ENCODE results near the gene SIAH3.
A peak's percentile ranks its signal among the peaks of the same experiment; 100 is the strongest.
"Not testable (repeated sequence)": the region's sequence is repeated elsewhere in the genome, so short reads cannot be mapped to it uniquely, and the experiment has no call there.

The SIAH3 gene

DNA sequence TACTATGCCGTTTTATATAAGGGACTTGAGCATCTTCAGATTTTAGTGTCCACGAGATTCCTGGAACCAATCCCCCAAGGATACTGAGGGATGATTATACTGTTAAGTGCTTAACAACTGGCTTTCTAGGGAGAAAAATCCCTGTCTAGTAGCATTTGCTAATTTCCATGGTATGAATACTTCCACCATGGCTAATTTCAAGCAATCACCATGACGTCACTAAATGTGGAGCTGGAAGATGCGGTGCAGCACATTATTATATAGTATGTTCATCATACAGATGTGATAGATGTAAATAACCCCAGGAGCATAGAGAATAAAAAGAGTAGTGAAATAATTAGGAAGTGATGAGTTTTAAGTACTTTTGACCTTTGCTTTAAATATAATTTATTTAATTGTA is 72.7 kb downstream of the SIAH3 start:
- DNase-seq = no peak

DNA sequence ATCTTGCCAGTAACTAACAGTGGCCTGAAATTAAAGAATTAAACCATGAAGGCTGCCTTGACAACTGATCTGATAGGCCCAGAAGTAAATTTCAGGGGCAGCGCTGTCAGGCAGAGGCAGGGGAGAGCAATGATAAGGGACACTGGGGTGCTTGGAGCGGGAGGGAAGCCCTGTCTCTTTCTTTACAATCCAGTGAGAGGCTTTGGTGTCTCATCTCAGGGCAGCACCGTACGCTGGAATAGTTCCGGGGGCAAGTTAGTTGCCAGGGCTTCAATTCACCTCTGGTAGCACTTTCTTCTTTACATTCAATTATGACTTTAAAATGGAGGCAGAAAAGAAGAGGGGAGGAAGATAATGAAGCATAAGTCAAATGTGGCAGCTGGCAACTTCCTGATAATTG is 74.8 kb downstream of the SIAH3 start:
- DNase-seq = no peak

DNA sequence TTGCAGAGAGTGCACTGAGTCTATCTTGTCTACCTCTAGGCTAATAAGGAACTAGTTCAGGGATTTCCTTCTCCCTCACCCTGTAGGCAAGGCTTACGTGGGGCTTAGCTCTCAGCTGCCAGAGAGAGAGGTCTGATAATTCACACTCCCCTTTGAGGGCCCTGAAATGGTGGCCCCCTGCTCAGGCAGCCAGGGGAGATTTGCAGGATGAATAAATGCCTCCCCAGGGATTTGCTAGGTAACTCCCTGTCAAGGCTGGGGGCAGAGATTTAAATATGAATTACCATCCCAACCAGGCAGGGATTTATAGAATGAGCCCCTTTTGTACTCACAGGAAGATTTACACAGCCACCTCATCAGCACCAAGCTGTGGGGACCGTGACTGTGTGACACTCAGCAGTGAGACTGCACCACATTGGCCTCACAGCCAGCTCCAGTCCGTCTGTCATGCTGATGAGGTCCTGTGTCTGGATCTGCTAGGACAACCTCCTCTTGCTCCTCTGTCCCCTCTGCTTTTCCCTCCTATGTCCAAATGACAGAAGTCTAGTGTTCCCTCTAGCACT is 76.1 kb downstream of the SIAH3 start:
- DNase-seq = no peak

DNA sequence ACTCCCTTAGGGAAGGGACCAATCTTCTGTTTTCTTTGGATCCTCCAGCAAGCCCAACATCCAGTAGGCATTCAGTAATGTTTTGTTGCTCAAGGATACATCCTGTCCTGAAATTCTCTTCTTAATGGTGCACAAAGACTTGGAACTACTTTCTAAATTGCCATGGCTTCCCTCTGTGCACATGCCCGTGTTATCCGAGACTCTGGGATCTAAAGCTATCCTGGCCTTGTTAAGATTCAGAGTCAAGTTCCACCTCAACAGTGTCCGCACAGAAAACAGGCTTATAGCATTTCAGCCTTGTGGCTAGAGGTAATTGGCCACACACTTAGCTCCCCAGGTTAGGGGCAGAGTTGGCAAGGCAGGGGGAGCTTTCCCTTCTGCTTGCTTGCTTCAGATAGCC is 77.6 kb downstream of the SIAH3 start:
- no peak for DNase-seq

DNA sequence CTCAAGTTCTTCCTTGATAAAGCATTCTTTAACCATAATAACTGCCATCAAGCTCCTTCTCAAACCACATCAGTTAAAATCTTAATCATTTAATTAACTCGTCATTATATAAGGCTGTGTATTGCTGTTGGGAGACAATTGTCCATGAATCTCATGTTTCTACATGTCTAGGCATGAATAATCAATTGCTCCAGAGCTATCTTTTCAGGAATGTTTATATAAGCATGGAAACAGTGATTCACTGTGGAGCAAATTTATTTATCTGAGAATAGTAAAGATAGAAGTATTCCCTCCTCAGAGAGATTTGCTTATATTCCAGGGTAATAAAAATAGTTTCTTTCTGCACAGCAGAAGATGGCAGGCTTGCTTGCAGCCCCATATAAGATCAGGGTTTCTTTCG is 78.3 kb downstream of the SIAH3 start:
- DNase-seq = peak; percentile 11

- DNase-seq = no peak
Measured at GRCh38 chr13:45770886-45771285, 80.7 kb downstream of the SIAH3 start.

DNA sequence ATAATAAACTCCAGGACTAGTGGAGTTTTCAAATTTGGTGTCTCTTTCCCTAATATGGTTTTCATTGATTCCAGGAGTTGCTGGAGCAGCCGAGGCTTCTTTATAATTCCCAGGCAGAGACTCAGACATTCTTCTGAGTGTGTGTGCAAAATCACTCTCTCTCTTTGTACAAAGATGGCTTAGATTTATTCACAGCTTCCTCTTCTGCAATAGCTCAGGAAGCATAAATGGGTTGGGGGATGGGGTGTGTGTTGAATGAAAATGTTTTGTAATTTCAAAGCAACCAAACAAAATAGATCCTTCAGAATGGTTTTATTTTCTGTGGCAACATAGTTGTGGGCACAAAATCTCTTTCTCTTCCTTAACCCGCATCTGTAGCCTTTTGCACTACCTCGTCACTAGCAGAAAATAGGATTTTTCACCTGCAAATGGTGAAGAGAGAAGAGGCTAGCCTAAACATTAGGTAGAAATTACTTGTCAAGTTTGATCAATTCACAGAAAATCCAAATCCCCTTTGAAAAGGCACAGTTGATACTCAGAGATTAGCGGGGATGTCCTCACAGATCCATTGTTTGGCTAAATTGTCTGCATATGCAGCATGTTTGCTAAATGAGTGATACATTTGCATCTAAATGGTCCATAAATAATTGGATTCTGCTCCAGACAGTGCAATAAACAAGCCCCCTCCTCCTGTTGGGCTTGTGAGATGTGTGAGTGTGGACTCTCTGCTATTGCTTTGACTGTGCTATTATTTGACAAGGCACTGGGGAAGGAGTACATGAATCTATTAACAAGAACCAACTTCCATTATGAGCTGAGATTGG is 82.7 kb downstream of the SIAH3 start:
- DNase-seq = no peak

- DNase-seq = no peak
Measured at GRCh38 chr13:45765464-45765863, 86.1 kb downstream of the SIAH3 start.

- no peak for DNase-seq
Measured at GRCh38 chr13:45763419-45763818, 88.1 kb downstream of the SIAH3 start.

DNA sequence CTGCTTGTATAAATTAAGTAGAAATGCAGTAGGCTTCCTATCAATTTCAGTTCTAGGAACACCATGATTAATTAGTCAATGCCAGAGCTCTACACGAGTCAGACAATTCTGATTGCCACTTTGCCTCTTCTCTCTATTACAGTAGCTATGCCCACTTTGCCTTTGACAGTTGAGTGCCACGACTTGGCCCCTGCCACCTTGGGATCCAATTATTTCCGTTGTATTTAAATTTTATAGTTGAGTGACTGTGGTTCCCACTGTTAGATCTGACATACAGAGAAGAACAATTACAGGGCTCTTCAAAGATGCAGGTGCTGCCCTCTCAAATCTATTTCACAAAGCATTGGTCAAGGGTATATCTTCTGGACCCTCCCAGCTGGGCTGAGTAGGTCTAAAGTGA is 94.0 kb downstream of the SIAH3 start:
- DNase-seq = not testable (repeated sequence)

DNA sequence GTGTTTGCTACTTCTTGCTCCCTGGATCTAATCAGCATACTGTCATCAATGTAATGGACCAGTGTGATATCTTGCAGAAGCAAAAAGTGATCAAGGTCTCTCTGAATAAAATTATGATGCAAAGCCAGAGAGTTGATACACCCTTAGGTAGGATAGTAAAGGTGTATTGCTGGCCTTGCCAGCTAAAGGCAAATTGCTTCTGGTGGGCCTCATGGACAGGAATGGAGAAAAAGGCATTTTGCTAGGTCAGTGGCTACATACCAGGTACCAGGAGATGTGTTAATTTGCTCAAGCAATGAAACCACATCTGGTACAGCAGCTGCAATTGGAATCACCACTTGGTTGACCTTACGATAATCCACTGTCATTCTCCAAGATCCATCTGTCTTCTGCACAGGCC is 95.1 kb downstream of the SIAH3 start:
- DNase-seq = not testable (repeated sequence)

GRCh38 chr13:45752510-45752909 is 99.0 kb downstream of the SIAH3 start:
- no peak for DNase-seq

- DNase-seq = no peak
Measured at GRCh38 chr13:45751885-45752284, 99.7 kb downstream of the SIAH3 start.

- DNase-seq = no peak
Measured at GRCh38 chr13:45750566-45750965, 101.0 kb downstream of the SIAH3 start.

DNA sequence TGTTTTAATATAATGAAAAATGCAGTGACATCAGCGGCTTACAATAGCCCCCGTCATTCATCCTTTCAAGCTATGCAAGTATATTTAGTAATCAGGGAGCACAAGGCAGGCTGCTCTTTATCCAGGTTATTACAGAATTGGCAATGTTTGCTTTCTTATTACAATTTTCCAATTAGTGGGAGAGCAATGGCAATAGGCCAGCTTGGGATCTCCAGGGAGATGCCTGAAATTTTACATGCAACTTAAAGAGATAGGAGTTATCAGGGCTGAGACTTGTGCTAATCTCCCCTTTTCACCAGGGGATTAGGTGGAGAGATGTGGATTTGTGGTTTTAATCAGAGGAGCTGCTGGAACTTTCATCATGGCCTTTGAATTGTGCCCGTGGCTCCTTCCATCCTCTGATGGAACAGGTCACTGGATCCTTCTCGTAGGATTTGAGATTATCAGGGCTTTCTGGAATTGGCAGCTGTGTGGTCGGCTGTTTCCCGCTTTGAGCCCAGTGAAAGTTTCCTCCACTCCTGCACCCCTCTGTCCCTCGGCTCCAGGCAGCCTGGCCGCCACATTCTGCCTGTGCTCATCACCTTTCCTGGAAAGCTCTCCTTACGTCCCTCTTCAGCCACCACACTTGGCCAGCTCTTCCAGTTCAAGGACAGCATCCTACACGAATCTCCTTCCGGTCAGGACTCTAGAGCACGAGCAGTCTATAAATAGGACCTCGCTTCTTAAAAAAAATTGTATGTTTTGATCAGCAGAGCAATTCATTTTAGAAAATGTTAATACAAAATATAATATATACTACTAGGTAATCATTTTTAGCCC is 102.4 kb downstream of the SIAH3 start:
- no peak for DNase-seq

- DNase-seq = no peak
Measured at GRCh38 chr13:45747071-45747470, 104.5 kb downstream of the SIAH3 start.

- DNase-seq = no peak
Measured at GRCh38 chr13:45744979-45745378, 106.6 kb downstream of the SIAH3 start.

- no peak for DNase-seq
Measured at GRCh38 chr13:45742985-45743384, 108.6 kb downstream of the SIAH3 start.

- no peak for DNase-seq
Measured at GRCh38 chr13:45737571-45738017, 114.0 kb downstream of the SIAH3 start.

DNA sequence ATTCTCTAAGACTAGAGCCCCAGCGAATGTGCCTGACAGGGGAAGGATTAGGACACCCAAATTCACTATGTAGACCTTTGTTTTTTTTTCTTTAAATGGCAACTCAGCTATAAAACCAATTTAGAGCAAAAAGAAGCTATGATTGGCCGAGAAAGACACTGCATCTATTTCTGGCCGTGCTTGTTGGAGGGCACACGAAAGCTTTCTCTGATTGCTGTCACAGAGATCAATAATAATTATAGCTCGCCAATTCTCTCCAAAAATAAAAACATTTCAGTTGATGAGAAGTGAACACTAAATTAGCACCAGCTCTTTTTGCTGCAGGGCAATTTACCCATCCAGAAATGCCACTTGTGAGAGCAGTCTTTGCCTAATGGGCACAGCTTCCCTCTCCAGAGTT is 118.2 kb downstream of the SIAH3 start:
- DNase-seq = no peak

DNA sequence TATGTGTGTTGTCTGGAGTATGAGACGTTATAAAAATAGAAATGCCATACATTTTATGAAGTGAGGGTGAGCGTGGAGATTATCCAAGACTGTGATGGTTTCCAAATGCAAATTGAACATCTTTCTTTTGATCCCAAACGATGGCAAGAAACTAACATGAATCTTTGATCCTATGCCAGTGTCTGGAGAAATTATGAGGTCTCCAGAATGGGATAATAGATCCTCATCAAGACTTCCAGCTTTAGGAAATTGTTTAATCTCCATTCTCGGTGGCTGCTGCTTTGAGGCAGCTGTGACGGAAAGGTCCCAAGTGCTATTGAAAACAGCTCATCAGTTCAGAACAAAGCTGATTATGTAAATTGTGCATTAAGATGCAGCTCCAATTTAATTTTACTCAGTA is 118.6 kb downstream of the SIAH3 start:
- DNase-seq = no peak

DNA sequence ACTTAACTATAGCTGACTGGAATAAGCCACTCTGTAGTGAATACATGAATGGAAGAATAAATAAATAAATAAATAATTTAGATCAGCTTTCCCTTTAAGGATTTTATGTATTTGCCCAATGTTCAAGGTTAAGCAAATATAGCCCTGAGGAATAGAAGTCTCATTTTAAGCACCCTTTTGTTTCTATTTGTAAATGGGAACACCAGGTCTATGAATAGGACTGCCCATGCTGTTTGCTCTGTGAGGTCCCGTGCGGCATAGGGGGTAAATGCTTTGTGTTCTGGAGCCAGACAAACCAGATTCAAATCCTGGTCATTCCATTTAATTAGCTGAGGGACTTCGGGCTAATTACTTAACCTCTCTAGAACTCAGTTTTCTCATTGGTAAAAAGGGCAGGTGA is 120.1 kb downstream of the SIAH3 start:
- no peak for DNase-seq

GRCh38 chr13:45728759-45729158 is 122.8 kb downstream of the SIAH3 start:
- DNase-seq = no peak

Data from DMS153 (cell line).